Parathyroid adenoma (tissue), 2 donors: Measurements from ENCODE around the gene KRTAP19-4.

Source experiments
- H2AFZ ChIP-seq: fragments of 300-600 bp; sonication (generic); one replicate; pipeline ENCODE4 v1.7.0; 2017; ENCODE audit warnings: antibody characterized with exemption, mild to moderate bottlenecking
- H3K27ac ChIP-seq: fragments of 300-600 bp; sonication (generic); one replicate; pipeline ENCODE4 v1.7.0; 2017
- H3K27me3 ChIP-seq: fragments of 300-600 bp; sonication (generic); one replicate; pipeline ENCODE4 v1.7.0; 2017; ENCODE audit warnings: low read length; ENCODE audit not compliant: control insufficient read depth, insufficient read depth
- H3K36me3 ChIP-seq: fragments of 300-600 bp; sonication (generic); one replicate; pipeline ENCODE4 v1.7.0; 2017; ENCODE audit warnings: low read length; ENCODE audit not compliant: control insufficient read depth, insufficient read depth
- H3K4me1 ChIP-seq: fragments of 300-600 bp; sonication (generic); one replicate; pipeline ENCODE4 v1.7.0; 2017; ENCODE audit warnings: control low read depth
- H3K4me2 ChIP-seq: fragments of 300-600 bp; sonication (generic); one replicate; pipeline ENCODE4 v1.7.0; 2017; ENCODE audit warnings: low read length
- H3K4me3 ChIP-seq: fragments of 300-600 bp; sonication (generic); one replicate; pipeline ENCODE4 v1.7.0; 2017; ENCODE audit warnings: low read depth, low read length
- H3K79me2 ChIP-seq: fragments of 300-600 bp; sonication (generic); one replicate; pipeline ENCODE4 v1.7.0; 2017; ENCODE audit warnings: control low read depth
- H3K9ac ChIP-seq: fragments of 300-600 bp; sonication (generic); one replicate; pipeline ENCODE4 v1.7.0; 2017; ENCODE audit warnings: mild to moderate bottlenecking
- H3K9me3 ChIP-seq: fragments of 300-600 bp; sonication (generic); one replicate; pipeline ENCODE4 v1.7.0; 2017; ENCODE audit warnings: low read length; ENCODE audit not compliant: control insufficient read depth
- TF ChIP-seq, protein P1 (sequence below): fragments of 300-600 bp; sonication (generic); IDR thresholded peaks from one replicate; pipeline ENCODE4 v1.7.0; 2017; ENCODE audit warnings: antibody characterized with exemption, mild to moderate bottlenecking
- donor health status: primary hyperparathyroidism.

Gene KRTAP19-4

DNA sequence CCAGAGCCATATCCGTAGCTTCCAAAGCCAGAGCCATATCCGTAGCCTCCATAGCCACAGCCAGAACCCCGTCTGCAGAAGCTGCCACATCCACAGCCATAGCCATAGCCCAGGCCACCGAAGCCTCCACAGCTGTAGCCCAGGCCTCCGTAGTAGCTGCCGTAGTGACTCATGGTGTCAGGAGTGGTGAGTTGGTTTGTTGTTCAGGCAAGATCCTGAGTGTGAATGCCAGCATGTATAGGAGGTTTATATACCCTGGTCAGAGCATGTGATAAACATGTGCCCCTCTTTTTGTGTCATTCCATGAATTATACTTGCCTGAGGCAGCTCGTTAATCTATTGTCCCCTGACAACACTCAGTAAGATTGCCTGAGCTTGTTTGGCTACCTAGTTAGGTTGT is 16.8 kb downstream of the KRTAP19-4 start, which contains the start of gene KRTAP19-1:
Gene KRTAP19-1, minus strand, starts transcription at position 223 of the 400 bp plus-strand sequence. Its CDS starts 50 bp downstream, at position 173.
- Histone ChIP-seq H3K4me2 (no peak within 1 kb of the TSS), H3K4me3 (no peak within 1 kb of the TSS), H2AFZ (no peak within 1 kb of the TSS), H3K27ac (no peak within 1 kb of the TSS), H3K9ac (no peak within 1 kb of the TSS), H3K36me3 (no peaks in the 10 kb centered on the region), H3K27me3 (no peaks in the 10 kb centered on the region), H3K4me1 (no peaks in the 10 kb centered on the region), H3K79me2 (no peaks in the 10 kb centered on the region), H3K9me3 (no peaks in the 10 kb centered on the region)
- TF ChIP-seq, protein P1, sequence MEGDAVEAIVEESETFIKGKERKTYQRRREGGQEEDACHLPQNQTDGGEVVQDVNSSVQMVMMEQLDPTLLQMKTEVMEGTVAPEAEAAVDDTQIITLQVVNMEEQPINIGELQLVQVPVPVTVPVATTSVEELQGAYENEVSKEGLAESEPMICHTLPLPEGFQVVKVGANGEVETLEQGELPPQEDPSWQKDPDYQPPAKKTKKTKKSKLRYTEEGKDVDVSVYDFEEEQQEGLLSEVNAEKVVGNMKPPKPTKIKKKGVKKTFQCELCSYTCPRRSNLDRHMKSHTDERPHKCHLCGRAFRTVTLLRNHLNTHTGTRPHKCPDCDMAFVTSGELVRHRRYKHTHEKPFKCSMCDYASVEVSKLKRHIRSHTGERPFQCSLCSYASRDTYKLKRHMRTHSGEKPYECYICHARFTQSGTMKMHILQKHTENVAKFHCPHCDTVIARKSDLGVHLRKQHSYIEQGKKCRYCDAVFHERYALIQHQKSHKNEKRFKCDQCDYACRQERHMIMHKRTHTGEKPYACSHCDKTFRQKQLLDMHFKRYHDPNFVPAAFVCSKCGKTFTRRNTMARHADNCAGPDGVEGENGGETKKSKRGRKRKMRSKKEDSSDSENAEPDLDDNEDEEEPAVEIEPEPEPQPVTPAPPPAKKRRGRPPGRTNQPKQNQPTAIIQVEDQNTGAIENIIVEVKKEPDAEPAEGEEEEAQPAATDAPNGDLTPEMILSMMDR: no peak

DNA sequence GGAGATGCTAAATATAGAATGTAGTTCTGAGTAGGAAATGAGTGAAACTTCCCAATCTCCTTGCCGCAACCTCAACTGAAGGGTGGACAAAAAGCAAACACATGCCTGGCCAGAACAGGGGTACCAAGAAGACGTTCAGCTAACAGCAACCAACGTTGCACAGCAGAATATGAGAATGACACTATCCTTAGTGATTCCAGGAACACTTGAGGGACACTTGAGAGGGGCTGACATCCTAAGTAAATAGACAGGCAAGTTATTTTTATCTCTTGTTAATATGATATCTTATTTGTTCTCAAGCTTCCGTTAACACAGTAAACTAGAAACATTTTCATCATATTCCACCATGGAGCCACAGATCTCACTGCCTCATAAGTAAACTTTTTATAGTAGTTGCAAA is 17.7 kb downstream of the KRTAP19-4 start:
- H3K9me3 ChIP-seq: no peaks in the 10 kb centered on the region
- H3K4me1 ChIP-seq: no peaks in the 10 kb centered on the region
- H2AFZ ChIP-seq: no peak overlapping the region
- H3K4me3 ChIP-seq: no peak overlapping the region
- no peak overlapping the region for H3K27ac ChIP-seq
- no peaks in the 10 kb centered on the region for H3K27me3 ChIP-seq
- no peak overlapping the region for H3K4me2 ChIP-seq
- TF ChIP-seq, protein P1: no peak
- no peak overlapping the region for H3K9ac ChIP-seq
- H3K79me2 ChIP-seq: no peaks in the 10 kb centered on the region
- no peaks in the 10 kb centered on the region for H3K36me3 ChIP-seq

DNA sequence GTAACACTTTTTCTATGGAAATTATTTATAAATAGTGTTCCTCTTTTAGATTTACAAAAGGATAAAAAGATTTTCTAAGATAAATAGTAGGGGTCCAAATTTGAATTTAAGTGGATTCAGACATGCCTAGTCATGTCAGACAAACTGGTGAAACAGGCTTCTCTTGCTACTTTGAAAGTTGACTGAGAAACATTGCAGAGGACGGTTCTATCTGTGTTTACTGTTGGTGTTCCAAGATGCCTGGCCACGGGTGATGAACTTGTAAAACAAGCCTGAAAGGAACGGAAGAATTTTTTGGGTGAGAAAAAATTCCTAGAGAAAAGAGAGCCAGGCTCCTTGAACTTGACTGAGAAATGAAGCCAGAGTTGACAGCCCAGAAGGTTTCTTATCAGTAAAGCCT is 19.0 kb downstream of the KRTAP19-4 start:
- no peaks in the 10 kb centered on the region for H3K27me3 ChIP-seq
- H3K9me3 ChIP-seq: no peaks in the 10 kb centered on the region
- no peak overlapping the region for H3K9ac ChIP-seq
- H3K4me2 ChIP-seq: no peak overlapping the region
- H3K27ac ChIP-seq: no peak overlapping the region
- TF ChIP-seq, protein P1: no peak
- H3K4me3 ChIP-seq: no peak overlapping the region
- H3K36me3 ChIP-seq: no peaks in the 10 kb centered on the region
- no peak overlapping the region for H2AFZ ChIP-seq
- H3K4me1 ChIP-seq: no peaks in the 10 kb centered on the region
- no peaks in the 10 kb centered on the region for H3K79me2 ChIP-seq

DNA sequence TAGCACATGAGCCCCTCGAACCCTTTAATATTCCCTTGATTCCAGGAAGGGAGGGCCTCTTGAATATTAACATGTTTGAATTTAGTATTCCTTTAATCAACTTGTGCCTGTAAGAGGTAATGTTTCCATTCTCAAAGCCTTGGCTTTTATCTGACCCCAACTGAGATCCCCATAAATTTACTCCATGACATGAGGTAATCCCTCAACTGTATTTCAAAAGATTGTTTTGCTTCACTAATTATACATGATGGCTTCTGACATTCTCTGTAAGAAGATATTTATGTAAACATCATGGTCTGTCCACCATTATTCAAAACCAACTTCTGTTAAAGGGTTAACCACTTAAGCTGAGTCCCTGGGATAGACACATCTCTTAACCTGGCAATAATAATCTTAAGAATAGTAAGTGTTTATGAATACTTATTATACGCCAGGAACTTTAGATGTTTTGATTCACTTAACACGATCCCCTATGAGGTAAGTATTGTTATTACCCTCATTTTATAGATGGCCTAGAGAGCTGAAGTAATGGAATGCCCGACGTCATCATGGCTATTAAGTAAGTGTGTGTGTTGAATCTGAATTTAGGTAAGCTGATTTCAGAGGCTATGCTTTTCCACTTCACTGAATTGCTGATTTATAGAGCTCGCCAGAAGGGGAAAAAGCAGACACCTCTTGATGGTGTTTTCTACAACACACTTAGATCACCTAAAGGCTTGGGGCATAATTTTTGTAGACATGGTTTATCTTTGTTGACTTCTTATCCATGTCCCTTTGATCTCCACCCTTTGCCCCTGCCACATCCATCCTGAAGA is 27.9 kb downstream of the KRTAP19-4 start:
- Histone ChIP-seq H3K79me2 (no peaks in the 10 kb centered on the region), H2AFZ (no peak overlapping the region), H3K4me2 (no peak overlapping the region), H3K27me3 (no peaks in the 10 kb centered on the region), H3K36me3 (no peaks in the 10 kb centered on the region), H3K9ac (no peak overlapping the region), H3K4me3 (no peak overlapping the region), H3K9me3 (no peaks in the 10 kb centered on the region), H3K4me1 (no peaks in the 10 kb centered on the region), H3K27ac (no peak overlapping the region)
- TF ChIP-seq, protein P1: no peak

DNA sequence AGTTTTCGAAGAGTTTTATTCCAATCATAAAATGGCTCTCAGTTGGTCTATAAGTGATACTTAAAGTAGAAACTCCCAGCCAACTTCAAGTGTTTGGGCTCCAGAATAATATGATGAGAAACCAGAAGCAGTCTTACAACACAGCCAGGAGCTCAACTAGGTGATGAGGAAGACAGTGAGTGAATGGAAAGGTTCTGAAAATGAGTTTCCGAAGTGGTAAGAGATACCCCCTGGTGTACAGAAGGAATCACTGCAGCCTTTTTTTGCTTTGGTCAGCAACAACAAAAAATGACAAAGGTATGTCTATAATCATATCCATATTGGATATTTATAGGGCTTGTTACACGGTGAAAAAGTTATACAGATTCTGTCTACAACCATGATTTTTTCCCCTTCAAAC is 33.3 kb downstream of the KRTAP19-4 start:
- Histone ChIP-seq H3K79me2 (no peaks in the 10 kb centered on the region), H3K36me3 (no peaks in the 10 kb centered on the region), H3K27me3 (no peaks in the 10 kb centered on the region), H3K9ac (no peak overlapping the region), H3K9me3 (no peaks in the 10 kb centered on the region), H2AFZ (no peak overlapping the region), H3K4me1 (no peaks in the 10 kb centered on the region), H3K27ac (no peak overlapping the region), H3K4me2 (no peak overlapping the region), H3K4me3 (no peak overlapping the region)
- TF ChIP-seq, protein P1: no peak
